Transverse colon (tissue), 4 donors: Measurements from ENCODE around the gene RAPGEF2.

Experiments
- CTCF ChIP-seq, 5 experiments: fragments of 200-600 bp in 3 of 5; fragments of 450-650 bp in 2 of 5; sonication (generic) in 3 of 5; IDR thresholded peaks; 1 replicate in 2 of 5; 2 replicates in 3 of 5; pipeline ENCODE4 v1.5.1; 2016 to 2017; ENCODE audit warnings: antibody characterized with exemption in 5 of 5, inconsistent platforms in 3 of 5, mild to moderate bottlenecking in 2 of 5, moderate library complexity in 1 of 5
- EP300 ChIP-seq: sonication (generic); formaldehyde crosslinking; IDR thresholded peaks from one replicate; pipeline ENCODE4 v1.6.1; 2017; ENCODE audit warnings: antibody characterized with exemption, low read depth
- POLR2A ChIP-seq: fragments of 450-650 bp; IDR thresholded peaks from one replicate; pipeline ENCODE4 v1.6.1; 2016; ENCODE audit warnings: antibody characterized with exemption, mild to moderate bottlenecking, moderate library complexity
- POLR2AphosphoS5 ChIP-seq, 3 donors: sonication (generic); formaldehyde crosslinking; IDR thresholded peaks; one replicate each; pipeline ENCODE4 v1.6.1; 2016; ENCODE audit warnings: antibody characterized with exemption in 3 of 3

- TF ChIP-seq CTCF (IDR thresholded peaks at IDR 0.05) (no peak), EP300 (no peak), POLR2A (no peak), POLR2AphosphoS5 (IDR thresholded peaks at IDR 0.05) (no peak)
Measured at GRCh38 chr4:159205466-159205865, 102.6 kb downstream of the RAPGEF2 start.
